ENCODE measurements around the gene KLHL29.

Gene KLHL29

GRCh38 chr2:23584054-23584745 is 199.2 kb downstream of the KLHL29 start:
- DNase-seq = no peak

DNA sequence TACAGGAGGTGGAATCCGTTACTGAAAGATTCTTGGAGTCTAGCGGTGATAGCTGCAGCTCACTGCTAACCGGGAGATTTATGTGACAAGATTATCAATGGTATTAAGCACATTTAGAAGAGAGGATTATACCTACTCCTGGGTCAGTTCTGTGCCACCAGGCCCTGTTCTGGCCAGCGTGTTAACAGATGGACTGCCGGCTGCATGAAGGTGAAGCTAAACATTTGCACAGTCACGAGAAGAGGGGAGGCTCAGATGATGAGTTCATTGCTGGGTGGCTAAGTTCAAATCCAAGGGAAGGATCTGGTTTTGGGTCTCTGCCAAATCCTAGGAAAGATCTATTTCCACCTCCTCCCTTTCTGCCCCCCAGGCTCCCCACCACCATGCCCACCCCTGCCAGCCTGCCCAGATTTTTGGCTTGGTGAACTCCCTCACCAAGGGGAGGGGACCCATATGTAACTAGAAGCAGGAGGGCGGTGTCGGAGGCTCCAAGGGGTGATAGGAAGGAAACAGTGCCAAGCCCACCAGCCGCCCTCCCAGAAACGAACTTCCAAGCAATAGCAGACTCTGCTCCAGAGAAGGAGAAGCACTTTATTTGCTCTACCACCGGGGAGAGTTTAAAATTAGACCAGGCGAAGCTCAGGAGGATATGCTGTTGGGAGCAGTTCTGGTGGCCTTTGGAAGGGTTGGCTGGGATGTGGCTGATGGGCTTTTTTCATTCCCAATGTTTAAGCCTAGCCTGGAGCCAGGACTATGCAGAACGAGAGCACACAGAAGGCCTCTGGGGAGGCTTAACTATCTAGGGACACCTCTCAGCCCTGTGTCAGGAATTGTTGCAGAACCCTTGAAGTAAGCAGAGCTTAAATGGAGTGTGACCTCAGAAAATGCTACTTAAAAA is 200.5 kb downstream of the KLHL29 start:
- DNase-seq = no peak

GRCh38 chr2:23586741-23587306 is 201.8 kb downstream of the KLHL29 start:
- DNase-seq = no peak

DNA sequence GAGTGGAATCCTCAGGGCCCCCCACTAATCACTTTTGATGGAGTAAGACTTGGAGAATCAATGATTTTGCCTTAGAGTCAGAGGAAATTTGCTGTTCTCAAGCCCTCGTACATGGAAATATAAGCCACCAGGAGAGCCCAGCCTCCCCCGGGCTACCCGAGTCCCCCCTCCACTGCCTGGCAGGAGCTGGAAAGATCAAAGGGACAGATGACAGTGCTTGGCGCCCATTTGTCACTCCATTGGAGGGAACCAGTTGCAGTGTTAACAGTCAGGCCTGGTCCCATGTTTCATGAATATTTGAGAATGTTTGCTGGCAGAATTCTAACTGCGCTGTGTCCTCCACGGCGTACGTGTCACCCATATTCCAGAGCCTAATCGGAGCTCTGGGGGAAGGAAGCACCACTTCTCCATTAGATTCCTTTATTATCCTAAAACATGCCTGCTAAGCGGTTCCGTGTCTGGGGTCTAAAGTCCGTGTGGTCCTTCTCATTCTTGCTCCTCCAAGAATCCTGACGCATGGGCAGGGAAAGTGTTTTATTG is 202.4 kb downstream of the KLHL29 start:
- no peak for DNase-seq

- DNase-seq = no peak
These were observed 203.1 kb downstream of the KLHL29 start for GRCh38 chr2:23588106-23588505.

GRCh38 chr2:23588508-23589201 is 203.7 kb downstream of the KLHL29 start:
- no peak for DNase-seq

- DNase-seq = no peak
These were observed 204.3 kb downstream of the KLHL29 start for GRCh38 chr2:23589220-23589647.

DNA sequence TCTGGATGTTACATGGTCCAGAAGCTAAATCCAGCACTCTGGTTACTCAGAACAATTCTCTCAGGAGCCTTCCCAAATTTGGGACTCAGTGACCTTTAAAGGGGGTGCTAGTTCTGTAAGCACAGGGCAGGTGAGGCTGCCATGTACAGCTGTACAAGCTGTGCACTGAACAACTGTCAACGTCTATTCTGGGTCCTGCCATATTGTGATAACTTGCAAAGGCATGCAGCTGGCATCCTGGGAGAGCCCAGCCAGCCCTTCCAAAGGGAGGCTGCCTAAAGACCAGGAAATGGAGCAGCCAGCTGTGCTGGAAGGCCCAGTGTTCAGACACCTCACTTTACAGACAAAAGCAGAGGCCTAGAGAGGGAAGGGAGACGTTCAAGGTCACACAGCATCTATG is 204.8 kb downstream of the KLHL29 start:
- no peak for DNase-seq

DNA sequence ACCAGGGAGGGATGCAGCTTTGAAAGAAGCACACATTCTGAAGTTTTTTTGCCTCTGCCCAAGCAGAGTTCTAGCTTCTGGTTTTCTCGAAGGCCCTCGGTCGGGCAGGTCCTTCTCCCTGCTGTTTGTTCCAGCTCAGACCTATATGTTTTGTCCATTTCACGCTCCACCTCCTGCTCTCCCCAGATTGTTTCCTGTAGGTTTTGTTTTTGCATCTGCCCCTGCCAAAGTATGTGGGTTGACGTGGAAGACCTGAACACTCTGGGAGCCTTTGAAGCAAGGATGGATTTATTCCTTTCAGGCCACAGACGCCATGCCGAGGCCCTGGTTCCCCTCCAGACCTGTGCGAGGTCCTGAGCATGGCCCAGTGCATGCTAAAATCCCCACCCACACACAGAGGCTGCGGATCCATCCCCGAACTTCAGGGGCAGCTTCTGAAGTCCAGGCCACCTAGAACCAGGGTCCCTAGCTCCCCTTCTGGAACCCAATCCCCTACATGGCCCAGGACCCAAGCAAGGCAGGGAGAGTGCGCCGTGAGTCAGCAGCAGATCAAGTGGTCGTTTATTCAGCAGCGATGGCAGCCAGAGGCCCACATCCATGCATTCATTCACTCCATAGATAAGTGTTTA is 205.4 kb downstream of the KLHL29 start:
- no peak for DNase-seq

DNA sequence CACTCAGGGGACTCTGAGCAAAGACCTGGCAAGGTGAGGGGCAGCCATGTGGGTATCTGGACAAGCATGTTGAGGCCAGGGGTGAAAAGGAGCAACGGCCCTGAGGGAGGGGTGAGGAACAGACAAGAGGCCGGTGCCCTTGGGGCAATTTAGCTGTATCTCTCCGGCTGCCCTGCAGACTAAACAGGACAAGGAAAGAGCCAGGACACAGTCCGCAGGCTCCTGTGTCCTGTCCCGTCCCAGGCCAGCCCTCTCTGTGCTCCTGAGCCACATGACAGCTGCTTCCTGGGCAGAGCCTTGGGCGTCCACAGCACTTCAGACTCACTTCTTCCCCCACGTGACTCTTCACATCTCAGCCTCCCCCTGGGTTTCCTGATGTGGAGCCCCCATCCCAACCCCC is 206.1 kb downstream of the KLHL29 start:
- no peak for DNase-seq

GRCh38 chr2:23592061-23592685 is 207.2 kb downstream of the KLHL29 start:
- DNase-seq = no peak

DNA sequence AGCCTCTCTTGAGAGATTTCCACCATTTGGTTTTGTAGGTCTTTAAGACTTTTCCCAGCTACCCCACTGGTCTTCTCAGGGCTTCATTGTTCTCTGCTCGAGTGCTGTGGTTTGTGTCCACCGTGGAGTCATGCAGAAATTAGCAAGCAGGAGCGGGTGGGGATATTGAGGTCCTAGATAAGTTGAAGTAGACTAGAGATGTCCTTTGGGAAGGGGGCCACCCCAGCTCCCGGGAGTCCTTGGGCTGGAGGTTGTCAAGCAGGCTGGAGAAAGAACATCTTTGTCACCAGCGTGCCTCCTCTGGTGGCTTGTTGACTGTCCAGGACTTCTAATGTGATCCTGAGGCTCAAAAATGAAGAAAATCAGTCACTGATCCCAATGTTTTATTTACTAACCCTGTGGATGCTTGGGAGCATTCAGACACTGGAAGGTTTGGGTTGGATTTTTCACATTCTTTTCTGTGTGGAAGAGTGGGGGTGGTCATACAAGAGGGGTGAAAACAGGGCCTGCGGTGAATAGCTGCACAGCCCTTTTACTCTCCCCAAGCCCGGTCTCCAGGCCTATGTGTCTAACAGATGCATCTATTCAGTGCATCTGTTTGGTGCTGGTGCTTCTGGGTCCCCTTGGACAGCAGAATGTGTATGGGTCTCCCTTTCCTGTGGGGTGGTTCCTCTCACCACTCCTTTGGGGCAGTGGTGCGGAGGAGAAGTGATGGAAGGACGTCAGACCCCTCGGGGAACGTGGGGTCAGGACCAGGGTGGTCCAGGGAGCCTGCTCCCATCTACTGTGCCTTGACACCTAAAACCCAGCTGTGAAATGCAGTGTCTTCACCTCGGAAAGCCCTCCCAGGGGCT is 208.1 kb downstream of the KLHL29 start:
- DNase-seq = no peak

GRCh38 chr2:23593752-23594459 is 208.9 kb downstream of the KLHL29 start:
- no peak for DNase-seq

DNA sequence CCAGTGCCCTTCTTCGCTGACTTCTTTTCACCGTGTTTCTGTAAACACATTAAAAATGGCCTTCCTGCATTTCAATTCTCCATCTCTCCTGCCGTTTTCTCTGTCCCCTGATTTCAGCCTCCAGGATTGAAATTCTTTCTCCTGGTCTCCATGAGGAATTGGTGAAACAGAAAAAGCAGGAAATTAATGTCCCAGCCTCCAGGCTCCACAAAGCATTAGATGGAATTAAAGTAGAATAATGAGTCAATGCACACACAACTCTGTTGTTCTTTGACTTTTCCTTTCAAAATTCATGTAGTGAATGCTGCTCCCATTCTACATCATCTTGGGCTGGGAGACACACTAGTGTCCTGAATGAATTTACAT is 209.5 kb downstream of the KLHL29 start:
- no peak for DNase-seq

GRCh38 chr2:23595021-23595420 is 210.0 kb downstream of the KLHL29 start:
- no peak for DNase-seq

DNA sequence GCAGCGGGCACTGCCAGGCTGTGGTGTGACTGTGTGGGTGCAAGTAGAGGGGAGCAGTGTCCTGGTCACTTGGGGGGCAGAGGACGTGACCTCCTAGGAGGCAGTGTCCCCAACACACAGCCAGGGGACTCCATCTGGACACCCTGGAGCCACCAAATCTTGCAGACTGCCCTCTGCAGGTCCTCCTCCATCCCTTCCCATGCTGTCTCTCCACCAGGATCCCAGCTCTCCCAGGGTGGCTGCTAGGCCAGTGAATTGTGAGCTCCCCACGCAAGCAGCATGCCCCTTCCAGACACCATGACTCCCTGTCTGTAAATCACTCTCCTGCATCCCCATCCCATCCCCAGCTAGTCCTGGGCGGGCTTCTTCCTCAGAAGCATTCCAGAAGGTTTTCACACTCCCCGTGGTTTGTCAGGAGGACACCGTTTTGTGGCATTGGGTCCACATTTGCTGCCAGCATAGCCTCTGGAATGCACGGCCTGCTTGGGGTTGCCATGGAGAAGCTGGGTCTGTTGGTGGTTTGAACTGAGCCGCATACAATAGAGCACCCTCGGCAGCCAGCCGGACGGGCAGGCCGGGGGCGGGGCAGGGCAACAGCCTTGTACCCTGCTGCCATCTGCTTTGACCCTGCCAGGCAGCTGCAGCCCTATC is 210.7 kb downstream of the KLHL29 start:
- no peak for DNase-seq

GRCh38 chr2:23596316-23596885 is 211.4 kb downstream of the KLHL29 start:
- no peak for DNase-seq

DNA sequence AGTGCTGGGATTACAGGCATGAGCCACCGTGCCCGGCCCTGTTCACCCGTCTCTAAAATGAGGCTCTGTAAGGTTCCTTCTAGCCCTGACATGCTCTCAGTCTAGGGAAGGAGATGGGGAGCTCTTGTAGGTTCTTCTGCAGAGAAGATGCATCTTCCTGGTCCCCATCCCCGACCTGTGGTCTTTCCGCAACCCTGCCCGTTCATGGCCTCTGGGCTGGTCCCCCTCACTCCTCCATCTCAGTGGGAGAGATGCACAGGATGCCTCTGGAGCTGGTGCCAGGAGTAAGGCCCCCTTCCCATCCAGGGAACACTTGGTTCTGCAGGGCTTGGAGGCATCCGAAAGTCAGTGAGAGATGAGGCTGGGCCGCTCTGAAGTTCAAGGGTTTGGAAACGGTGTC is 212.7 kb downstream of the KLHL29 start:
- no peak for DNase-seq

DNA sequence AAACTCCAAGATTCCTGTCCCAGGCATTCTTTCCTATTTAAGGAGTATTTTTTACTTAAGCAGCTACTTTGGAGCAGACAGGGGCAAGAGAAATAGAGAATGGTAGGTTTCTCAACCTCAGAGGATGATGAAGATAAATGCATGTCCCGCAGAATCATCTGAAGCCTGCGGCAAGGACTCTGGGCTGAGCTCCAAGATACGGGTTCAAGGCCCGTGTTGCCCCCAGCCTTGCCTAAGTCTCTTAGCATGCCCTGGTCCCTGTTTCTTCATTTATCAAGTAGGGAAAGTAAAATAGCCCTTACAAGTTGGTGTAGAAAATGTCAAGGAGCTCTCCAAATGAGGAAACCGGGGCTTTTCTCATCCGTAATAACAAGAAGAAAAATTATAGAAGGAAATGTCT is 214.0 kb downstream of the KLHL29 start:
- DNase-seq = no peak

DNA sequence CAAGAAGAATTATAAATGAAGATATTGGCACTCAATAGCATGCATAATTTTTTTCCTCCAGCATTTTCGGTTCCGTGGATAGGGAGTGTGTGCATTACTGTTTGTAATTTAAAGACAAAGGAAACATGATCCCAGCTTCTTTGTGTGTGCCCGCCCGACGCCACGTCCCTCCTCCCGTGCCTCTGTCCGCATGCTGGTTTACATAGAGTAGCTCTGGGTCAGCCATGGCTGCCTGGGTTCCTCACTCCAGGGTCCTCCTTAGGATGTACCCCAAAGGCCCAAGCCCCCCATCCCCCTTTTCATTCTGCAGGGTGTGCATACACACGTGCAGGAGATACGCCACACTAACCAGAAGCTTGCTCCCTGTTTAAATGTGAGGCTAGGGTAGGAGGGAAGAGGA is 214.7 kb downstream of the KLHL29 start:
- DNase-seq = no peak

Data from inflammatory macrophage treated with lipopolysaccharide for 4 hours (primary cell).